ENCODE results near the gene SLC25A43. TPM values are rescaled to one million over a fixed set of nuclear protein-coding genes. Genes with fewer than 3 reads are reported as not detected.
"Not testable (repeated sequence)": the region's sequence is repeated elsewhere in the genome, so short reads cannot be mapped to it uniquely, and the experiment has no call there.

Gene SLC25A43
- 17.7 and 20.8 TPM in 2 replicates for total RNA-seq

- DNase-seq (ENCODE audit: low read depth, low spot score) = no peak
These were observed at the start of gene SLC25A43 for GRCh38 chrX:119398974-119399771. Gene SLC25A43, plus strand, starts transcription at chrX:119399336. Its CDS starts 68 bp downstream, at chrX:119399404.

- DNase-seq (ENCODE audit: low read depth, low spot score) = no peak
These were observed 39.3 kb upstream of the SLC25A43 start for GRCh38 chrX:119359618-119360382.

- DNase-seq (ENCODE audit: low read depth, low spot score) = not testable (repeated sequence)
These were observed 37.7 kb upstream of the SLC25A43 start for GRCh38 chrX:119361451-119361850.

GRCh38 chrX:119362074-119362473, 37.1 kb upstream of the SLC25A43 start:
- DNase-seq (ENCODE audit: low read depth, low spot score) = not testable (repeated sequence)

- no peak for DNase-seq (ENCODE audit: low read depth, low spot score)
These were observed 35.7 kb upstream of the SLC25A43 start for GRCh38 chrX:119363391-119363790.

GRCh38 chrX:119371861-119372260, 27.3 kb upstream of the SLC25A43 start:
- not testable (repeated sequence) for DNase-seq (ENCODE audit: low read depth, low spot score)

GRCh38 chrX:119374736-119375135, 24.4 kb upstream of the SLC25A43 start:
- DNase-seq (ENCODE audit: low read depth, low spot score) = no peak

GRCh38 chrX:119375561-119375960, 23.6 kb upstream of the SLC25A43 start:
- DNase-seq (ENCODE audit: low read depth, low spot score) = no peak

- no peak for DNase-seq (ENCODE audit: low read depth, low spot score)
These were observed 22.8 kb upstream of the SLC25A43 start for GRCh38 chrX:119376312-119376711.

- no peak for DNase-seq (ENCODE audit: low read depth, low spot score)
These were observed 17.7 kb upstream of the SLC25A43 start for GRCh38 chrX:119381349-119381944.

GRCh38 chrX:119382606-119383005, 16.5 kb upstream of the SLC25A43 start:
- DNase-seq (ENCODE audit: low read depth, low spot score) = no peak

- DNase-seq (ENCODE audit: low read depth, low spot score) = not testable (repeated sequence)
These were observed 12.5 kb upstream of the SLC25A43 start for GRCh38 chrX:119386685-119387084.

GRCh38 chrX:119387426-119387825, 11.7 kb upstream of the SLC25A43 start:
- DNase-seq (ENCODE audit: low read depth, low spot score) = not testable (repeated sequence)

GRCh38 chrX:119389214-119389613, 9.9 kb upstream of the SLC25A43 start:
- DNase-seq (ENCODE audit: low read depth, low spot score) = no peak

- DNase-seq (ENCODE audit: low read depth, low spot score) = no peak
These were observed 9.2 kb upstream of the SLC25A43 start for GRCh38 chrX:119389871-119390501.

- DNase-seq (ENCODE audit: low read depth, low spot score) = no peak
These were observed 7.9 kb upstream of the SLC25A43 start for GRCh38 chrX:119391279-119391678.

GRCh38 chrX:119393144-119393543, 6.0 kb upstream of the SLC25A43 start:
- no peak for DNase-seq (ENCODE audit: low read depth, low spot score)

- no peak for DNase-seq (ENCODE audit: low read depth, low spot score)
These were observed 556 bp upstream of the SLC25A43 start for GRCh38 chrX:119398587-119398973.

GRCh38 chrX:119399772-119400101, 601 bp downstream of the SLC25A43 start:
- no peak for DNase-seq (ENCODE audit: low read depth, low spot score)

GRCh38 chrX:119401569-119401968, 2.4 kb downstream of the SLC25A43 start:
- no peak for DNase-seq (ENCODE audit: low read depth, low spot score)

GRCh38 chrX:119402588-119402987, 3.5 kb downstream of the SLC25A43 start:
- no peak for DNase-seq (ENCODE audit: low read depth, low spot score)

GRCh38 chrX:119406776-119407175, 7.6 kb downstream of the SLC25A43 start:
- no peak for DNase-seq (ENCODE audit: low read depth, low spot score)
